ENCODE data around the gene ASB18.

Gene ASB18

GRCh38 chr2:236159778-236160170, 104.4 kb downstream of the ASB18 start:
- Histone ChIP-seq H3K4me3 (ENCODE audit: control insufficient read depth in 1 of 7, extremely low read depth in 1 of 7, insufficient read depth in 4 of 7, low read depth in 2 of 7, low read length in 6 of 7) (no peak overlapping the region), H3K27me3 (replicated peaks in 2 of 5; ENCODE audit: control insufficient read depth in 4 of 5, insufficient read depth in 5 of 5, low read length in 4 of 5) (peaks cover 6 to 100% (median 45%) of the 10 kb centered on the region in 5 experiments), H3K4me1 (ENCODE audit: control extremely low read depth in 1 of 4, control insufficient read depth in 4 of 4, insufficient read depth in 4 of 4, low read length in 3 of 4) (peaks cover 0 to 14% (median 7%) of the 10 kb centered on the region in 4 experiments), H3K36me3 (ENCODE audit: control insufficient read depth in 4 of 4, insufficient read depth in 4 of 4, low read length in 3 of 4) (no peaks in the 10 kb centered on the region), H3K27ac (ENCODE audit: insufficient read depth in 1 of 2, low read depth in 1 of 2, low read length in 2 of 2, poor library complexity in 1 of 2, severe bottlenecking in 2 of 2) (no peak overlapping the region), H3K9me3 (ENCODE audit: control extremely low read depth in 1 of 5, control insufficient read depth in 4 of 5, insufficient read depth in 2 of 5, low read depth in 1 of 5, low read length in 4 of 5) (no peaks in the 10 kb centered on the region)
- ChIA-PET CTCF (interaction anchor here (1.6 kb wide), 1 partner anchor 18 kb away, joined by 3 read pairs; no protein-coding TSS in a partner anchor), POLR2A (no interaction called here)
- DNase-seq: no peak
- WGBS (ENCODE audit: insufficient coverage): 3% methylated on average over 28 of the region's 33 CpGs

- Histone ChIP-seq H3K9me3 (ENCODE audit: control extremely low read depth in 1 of 5, control insufficient read depth in 4 of 5, insufficient read depth in 2 of 5, low read depth in 1 of 5, low read length in 4 of 5) (peaks cover 0 to 2% (median 0%) of the 10 kb centered on the region in 5 experiments), H3K27ac (ENCODE audit: insufficient read depth in 1 of 2, low read depth in 1 of 2, low read length in 2 of 2, poor library complexity in 1 of 2, severe bottlenecking in 2 of 2) (no peak overlapping the region), H3K4me3 (ENCODE audit: control insufficient read depth in 1 of 7, extremely low read depth in 1 of 7, insufficient read depth in 4 of 7, low read depth in 2 of 7, low read length in 6 of 7) (no peak overlapping the region), H3K27me3 (replicated peaks in 2 of 5; ENCODE audit: control insufficient read depth in 4 of 5, insufficient read depth in 5 of 5, low read length in 4 of 5) (peaks cover 6 to 100% (median 43%) of the 10 kb centered on the region in 5 experiments), H3K4me1 (ENCODE audit: control extremely low read depth in 1 of 4, control insufficient read depth in 4 of 4, insufficient read depth in 4 of 4, low read length in 3 of 4) (peaks cover 0 to 8% (median 4%) of the 10 kb centered on the region in 4 experiments), H3K36me3 (ENCODE audit: control insufficient read depth in 4 of 4, insufficient read depth in 4 of 4, low read length in 3 of 4) (no peaks in the 10 kb centered on the region)
- 9% methylated on average over 41 of the region's 45 CpGs for WGBS (ENCODE audit: insufficient coverage)
- ChIA-PET CTCF (interaction anchor here (0.9 to 1.6 kb wide), 2 partner anchors 18 to 393 kb away, joined by 3 read pairs; no protein-coding TSS in a partner anchor), POLR2A (no interaction called here)
- no peak for DNase-seq
These were observed 105.0 kb downstream of the ASB18 start for GRCh38 chr2:236158969-236159777.

DNA sequence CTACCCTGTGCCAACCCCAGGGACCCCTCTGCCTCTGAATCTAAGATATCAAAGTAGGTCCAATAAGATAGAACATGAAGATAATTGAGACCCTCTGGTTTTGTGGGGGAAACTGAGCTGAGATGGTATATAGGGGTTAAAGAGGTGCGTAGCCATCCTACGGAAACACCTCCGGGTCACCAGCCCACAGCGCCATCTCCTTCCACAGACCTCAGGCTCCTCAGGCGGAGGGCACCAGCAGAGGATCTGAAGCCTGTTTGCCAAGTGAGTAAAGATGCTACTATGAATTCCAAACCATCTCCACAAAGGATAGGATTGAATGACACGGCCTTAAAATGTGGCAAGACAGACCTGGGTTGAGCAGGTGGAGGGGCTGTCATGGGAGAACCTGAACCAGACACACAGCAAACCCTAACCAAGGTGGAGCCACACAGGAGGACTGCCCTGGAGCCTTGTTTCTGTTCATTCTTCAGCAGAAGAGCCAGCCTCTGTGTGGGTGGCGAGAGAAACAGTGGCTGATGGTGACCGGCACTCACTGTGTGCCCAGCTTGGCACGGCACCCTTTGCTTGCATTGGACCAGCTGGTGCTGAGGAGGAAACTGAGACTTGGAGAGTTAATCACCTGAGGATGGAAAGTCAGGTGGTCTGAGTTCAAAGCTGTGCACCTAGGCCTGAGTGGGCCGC, 106.2 kb downstream of the ASB18 start:
- ChIA-PET POLR2A (no interaction called here), CTCF (interaction anchor here (0.9 kb wide), 1 partner anchor 392 kb away, joined by 3 read pairs; no protein-coding TSS in a partner anchor)
- DNase-seq: no peak
- H3K4me3 ChIP-seq (ENCODE audit: control insufficient read depth in 1 of 7, extremely low read depth in 1 of 7, insufficient read depth in 4 of 7, low read depth in 2 of 7, low read length in 6 of 7): no peak overlapping the region
- no peaks in the 10 kb centered on the region for H3K4me1 ChIP-seq (ENCODE audit: control extremely low read depth in 1 of 4, control insufficient read depth in 4 of 4, insufficient read depth in 4 of 4, low read length in 3 of 4)
- peaks cover 0 to 10% (median 7%) of the 10 kb centered on the region in 5 experiments for H3K9me3 ChIP-seq (ENCODE audit: control extremely low read depth in 1 of 5, control insufficient read depth in 4 of 5, insufficient read depth in 2 of 5, low read depth in 1 of 5, low read length in 4 of 5)
- no peaks in the 10 kb centered on the region for H3K36me3 ChIP-seq (ENCODE audit: control insufficient read depth in 4 of 4, insufficient read depth in 4 of 4, low read length in 3 of 4)
- WGBS (ENCODE audit: insufficient coverage): 89% methylated on average over 8 of the region's 10 CpGs
- H3K27ac ChIP-seq (ENCODE audit: insufficient read depth in 1 of 2, low read depth in 1 of 2, low read length in 2 of 2, poor library complexity in 1 of 2, severe bottlenecking in 2 of 2): no peak overlapping the region
- peaks cover 6 to 97% (median 44%) of the 10 kb centered on the region in 5 experiments for H3K27me3 ChIP-seq (replicated peaks in 2 of 5; ENCODE audit: control insufficient read depth in 4 of 5, insufficient read depth in 5 of 5, low read length in 4 of 5)

DNA sequence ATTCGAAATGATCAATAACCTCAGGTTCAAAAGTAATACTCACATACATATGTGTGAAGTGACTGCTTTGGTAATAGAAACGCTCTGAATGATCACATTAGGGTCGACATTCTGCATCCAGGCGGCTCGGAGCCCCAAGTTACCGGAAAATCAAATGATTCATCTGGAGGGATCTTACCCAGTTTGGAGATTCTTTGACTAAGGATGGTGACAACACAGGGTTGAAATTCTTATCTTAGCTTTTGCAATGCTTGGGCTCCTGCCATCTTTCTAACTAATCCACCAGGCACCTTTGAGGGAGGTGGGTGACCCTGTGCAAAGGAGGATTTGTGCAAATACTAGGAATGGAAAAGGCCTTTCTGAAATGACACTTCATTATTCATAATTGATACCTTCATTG, 106.8 kb downstream of the ASB18 start:
- 94% methylated on average over 5 of the region's 6 CpGs for WGBS (ENCODE audit: insufficient coverage)
- DNase-seq: no peak
- ChIA-PET CTCF (no interaction called here), POLR2A (no interaction called here)
- H3K9me3 ChIP-seq (ENCODE audit: control extremely low read depth in 1 of 5, control insufficient read depth in 4 of 5, insufficient read depth in 2 of 5, low read depth in 1 of 5, low read length in 4 of 5): peaks cover 0 to 13% (median 10%) of the 10 kb centered on the region in 5 experiments
- no peaks in the 10 kb centered on the region for H3K4me1 ChIP-seq (ENCODE audit: control extremely low read depth in 1 of 4, control insufficient read depth in 4 of 4, insufficient read depth in 4 of 4, low read length in 3 of 4)
- no peaks in the 10 kb centered on the region for H3K36me3 ChIP-seq (ENCODE audit: control insufficient read depth in 4 of 4, insufficient read depth in 4 of 4, low read length in 3 of 4)
- H3K4me3 ChIP-seq (ENCODE audit: control insufficient read depth in 1 of 7, extremely low read depth in 1 of 7, insufficient read depth in 4 of 7, low read depth in 2 of 7, low read length in 6 of 7): no peak overlapping the region
- peaks cover 6 to 91% (median 44%) of the 10 kb centered on the region in 5 experiments for H3K27me3 ChIP-seq (replicated peaks in 2 of 5; ENCODE audit: control insufficient read depth in 4 of 5, insufficient read depth in 5 of 5, low read length in 4 of 5)
- no peak overlapping the region for H3K27ac ChIP-seq (ENCODE audit: insufficient read depth in 1 of 2, low read depth in 1 of 2, low read length in 2 of 2, poor library complexity in 1 of 2, severe bottlenecking in 2 of 2)

DNA sequence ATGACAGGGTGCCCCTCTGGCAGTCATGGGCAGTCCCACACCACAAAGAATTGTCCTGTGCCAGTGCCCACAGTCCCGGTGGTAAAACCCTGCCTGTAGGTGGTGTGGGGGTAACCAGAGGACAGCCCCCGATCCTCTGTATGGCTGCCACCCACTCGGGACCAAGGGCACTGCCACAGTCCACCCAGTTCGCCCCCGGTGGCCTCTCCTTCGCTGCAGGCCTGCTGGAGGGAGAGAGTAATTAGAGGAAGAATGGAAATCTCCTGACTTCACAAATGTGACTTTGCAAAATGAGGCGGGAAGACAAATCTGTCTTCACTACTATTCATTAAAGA, 107.4 kb downstream of the ASB18 start:
- DNase-seq: no peak
- no peaks in the 10 kb centered on the region for H3K36me3 ChIP-seq (ENCODE audit: control insufficient read depth in 4 of 4, insufficient read depth in 4 of 4, low read length in 3 of 4)
- CTCF ChIA-PET: no interaction called here
- H3K27ac ChIP-seq (ENCODE audit: insufficient read depth in 1 of 2, low read depth in 1 of 2, low read length in 2 of 2, poor library complexity in 1 of 2, severe bottlenecking in 2 of 2): no peak overlapping the region
- POLR2A ChIA-PET: no interaction called here
- no CpG with 5 or more reads among the region's 7 CpGs for WGBS (ENCODE audit: insufficient coverage)
- H3K27me3 ChIP-seq (replicated peaks in 2 of 5; ENCODE audit: control insufficient read depth in 4 of 5, insufficient read depth in 5 of 5, low read length in 4 of 5): peaks cover 6 to 86% (median 41%) of the 10 kb centered on the region in 5 experiments
- no peak overlapping the region for H3K4me3 ChIP-seq (ENCODE audit: control insufficient read depth in 1 of 7, extremely low read depth in 1 of 7, insufficient read depth in 4 of 7, low read depth in 2 of 7, low read length in 6 of 7)
- peaks cover 0 to 13% (median 10%) of the 10 kb centered on the region in 5 experiments for H3K9me3 ChIP-seq (ENCODE audit: control extremely low read depth in 1 of 5, control insufficient read depth in 4 of 5, insufficient read depth in 2 of 5, low read depth in 1 of 5, low read length in 4 of 5)
- H3K4me1 ChIP-seq (ENCODE audit: control extremely low read depth in 1 of 4, control insufficient read depth in 4 of 4, insufficient read depth in 4 of 4, low read length in 3 of 4): no peaks in the 10 kb centered on the region

GRCh38 chr2:236156095-236156859, 107.9 kb downstream of the ASB18 start:
- ChIA-PET CTCF (no interaction called here), POLR2A (no interaction called here)
- Histone ChIP-seq H3K4me3 (ENCODE audit: control insufficient read depth in 1 of 7, extremely low read depth in 1 of 7, insufficient read depth in 4 of 7, low read depth in 2 of 7, low read length in 6 of 7) (no peak overlapping the region), H3K27ac (ENCODE audit: insufficient read depth in 1 of 2, low read depth in 1 of 2, low read length in 2 of 2, poor library complexity in 1 of 2, severe bottlenecking in 2 of 2) (no peak overlapping the region), H3K9me3 (ENCODE audit: control extremely low read depth in 1 of 5, control insufficient read depth in 4 of 5, insufficient read depth in 2 of 5, low read depth in 1 of 5, low read length in 4 of 5) (peaks cover 0 to 13% (median 10%) of the 10 kb centered on the region in 5 experiments), H3K4me1 (ENCODE audit: control extremely low read depth in 1 of 4, control insufficient read depth in 4 of 4, insufficient read depth in 4 of 4, low read length in 3 of 4) (no peaks in the 10 kb centered on the region), H3K36me3 (ENCODE audit: control insufficient read depth in 4 of 4, insufficient read depth in 4 of 4, low read length in 3 of 4) (no peaks in the 10 kb centered on the region), H3K27me3 (replicated peaks in 2 of 5; ENCODE audit: control insufficient read depth in 4 of 5, insufficient read depth in 5 of 5, low read length in 4 of 5) (peaks cover 6 to 80% (median 37%) of the 10 kb centered on the region in 5 experiments)
- no peak for DNase-seq
- WGBS (ENCODE audit: insufficient coverage): 88% methylated on average over 16 of the region's 16 CpGs
